Choroid plexus epithelial cell (primary cell): ENCODE results near the gene LSM6.

Experiments used
- DNase-seq: peaks from one replicate; pipeline ENCODE4 v3.0.0-alpha.2; 2010; ENCODE audit warnings: low read depth
- H3K4me3 ChIP-seq: 2 replicates; pipeline ENCODE4 v1.5.1; 2011; ENCODE audit warnings: low read depth, mild to moderate bottlenecking, control low read depth, low read length, moderate library complexity
- CTCF ChIP-seq: conservative IDR thresholded peaks from 2 replicates; pipeline ENCODE4 v1.5.1; 2011; ENCODE audit warnings: low read depth, mild to moderate bottlenecking, control low read depth, inconsistent platforms, low read length, moderate library complexity

Gene LSM6

GRCh38 chr4:146222313-146222712 is 46.8 kb downstream of the LSM6 start:
- peak; percentile 38 for DNase-seq
- TF ChIP-seq CTCF = no peak
- no peak overlapping the region for H3K4me3 ChIP-seq

GRCh38 chr4:146224326-146224966 is 48.9 kb downstream of the LSM6 start:
- no peak overlapping the region for H3K4me3 ChIP-seq
- peak; percentile 28 for DNase-seq
- no peak for TF ChIP-seq CTCF

- no peak overlapping the region for H3K4me3 ChIP-seq
- TF ChIP-seq CTCF = no peak
- DNase-seq = no peak
Observed at GRCh38 chr4:146229406-146229805, 53.9 kb downstream of the LSM6 start.

- no peak for TF ChIP-seq CTCF
- H3K4me3 ChIP-seq = no peak overlapping the region
- DNase-seq = no peak
Observed at GRCh38 chr4:146232131-146232722, 56.7 kb downstream of the LSM6 start.

- peak; percentile 39 for DNase-seq
- no peak for TF ChIP-seq CTCF
- no peak overlapping the region for H3K4me3 ChIP-seq
Observed at GRCh38 chr4:146235654-146236177, 60.2 kb downstream of the LSM6 start.

GRCh38 chr4:146236216-146236615 is 60.7 kb downstream of the LSM6 start:
- no peak for DNase-seq
- H3K4me3 ChIP-seq = no peak overlapping the region
- TF ChIP-seq CTCF = no peak

- no peak overlapping the region for H3K4me3 ChIP-seq
- TF ChIP-seq CTCF = no peak
- DNase-seq = no peak
Observed at GRCh38 chr4:146237092-146237491, 61.6 kb downstream of the LSM6 start.
